Fibroblast of lung (primary cell): ENCODE measurements around the gene IMMP2L. TPM values are rescaled to one million over a fixed set of nuclear protein-coding genes. Genes with fewer than 3 reads are reported as not detected.
A peak's percentile ranks its signal among the peaks of the same experiment; 100 is the strongest.

Source experiments
- DNase-seq, 2 donors: peaks; one replicate each; pipeline versions ENCODE4 v3.0.0 to v3.0.0-alpha.2; 2010; ENCODE audit warnings: low read depth in 2 of 2
- H2AFZ ChIP-seq: 2 replicates; pipeline ENCODE4 v1.5.1; 2012; ENCODE audit warnings: low read length, control low read depth, inconsistent platforms
- H3K27ac ChIP-seq: 2 replicates; pipeline ENCODE4 v1.5.1; 2011; ENCODE audit warnings: low read length, control low read depth; ENCODE audit not compliant: insufficient read depth
- H3K27me3 ChIP-seq: 2 replicates; pipeline ENCODE4 v1.5.1; 2011; ENCODE audit warnings: mild to moderate bottlenecking, low read length; ENCODE audit not compliant: control insufficient read depth, insufficient read depth
- H3K36me3 ChIP-seq: 2 replicates; pipeline ENCODE4 v1.5.1; 2011; ENCODE audit warnings: low read length; ENCODE audit not compliant: control insufficient read depth, insufficient read depth
- H3K4me1 ChIP-seq: 2 replicates; pipeline ENCODE4 v1.5.1; 2011; ENCODE audit warnings: low read length; ENCODE audit not compliant: control insufficient read depth, insufficient read depth; ENCODE audit errors: extremely low read depth
- H3K4me2 ChIP-seq: 2 replicates; pipeline ENCODE4 v1.5.1; 2011; ENCODE audit warnings: low read length, control low read depth; ENCODE audit not compliant: insufficient read depth; ENCODE audit errors: extremely low read depth
- H3K4me3 ChIP-seq, 4 experiments: fragments of 200-600 bp in 1 of 4; sonication (generic) in 1 of 4; replicated peaks in 1 of 4; 2 replicates each; pipeline ENCODE4 v1.5.1; 2011 to 2016; ENCODE audit warnings: low read length in 4 of 4, low read depth in 3 of 4, mild to moderate bottlenecking in 3 of 4, control low read depth in 2 of 4, inconsistent platforms in 1 of 4, mixed read lengths in 1 of 4; ENCODE audit not compliant: insufficient read depth in 1 of 4; ENCODE audit errors: control extremely low read depth in 1 of 4
- H3K79me2 ChIP-seq: 2 replicates; pipeline ENCODE4 v1.5.1; 2012; ENCODE audit warnings: mild to moderate bottlenecking, low read length, inconsistent platforms; ENCODE audit not compliant: control insufficient read depth, insufficient read depth
- H3K9ac ChIP-seq: 2 replicates; pipeline ENCODE4 v1.5.1; 2011; ENCODE audit warnings: mild to moderate bottlenecking, low read length, control low read depth; ENCODE audit not compliant: insufficient read depth
- H3K9me3 ChIP-seq: 2 replicates; pipeline ENCODE4 v1.5.1; 2012; ENCODE audit warnings: low read depth, low read length; ENCODE audit not compliant: control insufficient read depth, insufficient read depth
- H4K20me1 ChIP-seq: 2 replicates; pipeline ENCODE4 v1.5.1; 2011; ENCODE audit warnings: low read length; ENCODE audit not compliant: control insufficient read depth, insufficient read depth; ENCODE audit errors: extremely low read depth
- EZH2 ChIP-seq: IDR thresholded peaks from 2 replicates; pipeline ENCODE4 v1.5.1; 2012; ENCODE audit warnings: low read length, control low read depth, mild to moderate bottlenecking; ENCODE audit errors: missing control alignments
- polyA plus RNA-seq, 2 donors: library from polyadenylated mRNA; depleted of rRNA in 1 of 2; stranded (reverse) in 1 of 2; unstranded in 1 of 2; fragments of >200 nt; gene quantifications; 2 replicates each; pipeline ENCODE4 v1.2.1, GENCODE V29; 2011 to 2012; ENCODE audit warnings: missing spikeins in 1 of 2
- total RNA-seq: library from RNA; depleted of rRNA; stranded (reverse); fragments of >200 nt; gene quantifications from 2 replicates; pipeline ENCODE4 v1.2.1, GENCODE V29; 2014
- TF ChIP-seq, protein P1 (sequence below), 2 donors: IDR thresholded peaks in 1 of 2; conservative IDR thresholded peaks in 1 of 2; 1 replicate in 1 of 2; 2 replicates in 1 of 2; pipeline ENCODE4 v1.5.1; 2011 to 2012; ENCODE audit warnings: low read length in 2 of 2, control low read depth in 1 of 2, inconsistent platforms in 1 of 2, low read depth in 1 of 2, mild to moderate bottlenecking in 1 of 2

The IMMP2L gene
- total and polyA plus RNA-seq, 2 donors (not counting 1 experiment from before 2014, with no cell fraction given), result 6.9 to 14.4 TPM

- Histone ChIP-seq H3K79me2 (no peaks in the 10 kb centered on the region), H3K4me2 (no peak overlapping the region), H3K4me1 (peaks cover 5% of the 10 kb centered on the region), H3K9me3 (no peaks in the 10 kb centered on the region), H3K27me3 (no peaks in the 10 kb centered on the region), H3K9ac (no peak overlapping the region), H2AFZ (no peak overlapping the region), H4K20me1 (no peaks in the 10 kb centered on the region), H3K36me3 (no peaks in the 10 kb centered on the region), H3K27ac (no peak overlapping the region), H3K4me3 (no peak overlapping the region)
- TF ChIP-seq, protein P1, sequence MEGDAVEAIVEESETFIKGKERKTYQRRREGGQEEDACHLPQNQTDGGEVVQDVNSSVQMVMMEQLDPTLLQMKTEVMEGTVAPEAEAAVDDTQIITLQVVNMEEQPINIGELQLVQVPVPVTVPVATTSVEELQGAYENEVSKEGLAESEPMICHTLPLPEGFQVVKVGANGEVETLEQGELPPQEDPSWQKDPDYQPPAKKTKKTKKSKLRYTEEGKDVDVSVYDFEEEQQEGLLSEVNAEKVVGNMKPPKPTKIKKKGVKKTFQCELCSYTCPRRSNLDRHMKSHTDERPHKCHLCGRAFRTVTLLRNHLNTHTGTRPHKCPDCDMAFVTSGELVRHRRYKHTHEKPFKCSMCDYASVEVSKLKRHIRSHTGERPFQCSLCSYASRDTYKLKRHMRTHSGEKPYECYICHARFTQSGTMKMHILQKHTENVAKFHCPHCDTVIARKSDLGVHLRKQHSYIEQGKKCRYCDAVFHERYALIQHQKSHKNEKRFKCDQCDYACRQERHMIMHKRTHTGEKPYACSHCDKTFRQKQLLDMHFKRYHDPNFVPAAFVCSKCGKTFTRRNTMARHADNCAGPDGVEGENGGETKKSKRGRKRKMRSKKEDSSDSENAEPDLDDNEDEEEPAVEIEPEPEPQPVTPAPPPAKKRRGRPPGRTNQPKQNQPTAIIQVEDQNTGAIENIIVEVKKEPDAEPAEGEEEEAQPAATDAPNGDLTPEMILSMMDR (conservative IDR thresholded peaks at IDR 0.05 in 1 of 2, IDR thresholded peaks at IDR 0.05 in 1 of 2; ENCODE audit: low read depth in 1 of 2, low read length in 2 of 2), result no peak
- no peak for TF ChIP-seq EZH2
- DNase-seq, result no peak
Measured at GRCh38 chr7:111388016-111388415, 174.3 kb downstream of the IMMP2L start.

- Histone ChIP-seq H2AFZ (peak overlapping the region; percentile 60), H3K79me2 (no peaks in the 10 kb centered on the region), H3K36me3 (no peaks in the 10 kb centered on the region), H3K4me2 (no peak overlapping the region), H3K9me3 (no peaks in the 10 kb centered on the region), H3K27me3 (no peaks in the 10 kb centered on the region), H4K20me1 (no peaks in the 10 kb centered on the region), H3K4me1 (peaks cover 5% of the 10 kb centered on the region), H3K9ac (no peak overlapping the region), H3K27ac (no peak overlapping the region), H3K4me3 (no peak overlapping the region)
- no peak for TF ChIP-seq EZH2
- TF ChIP-seq, protein P1 (conservative IDR thresholded peaks at IDR 0.05 in 1 of 2, IDR thresholded peaks at IDR 0.05 in 1 of 2; ENCODE audit: low read depth in 1 of 2, low read length in 2 of 2), result no peak
- DNase-seq, result peak; percentile 45 to 73
Measured at GRCh38 chr7:111384065-111384891, 178.0 kb downstream of the IMMP2L start.

GRCh38 chr7:111383133-111383532, 179.2 kb downstream of the IMMP2L start:
- Histone ChIP-seq H3K4me1 (peaks cover 5% of the 10 kb centered on the region), H4K20me1 (no peaks in the 10 kb centered on the region), H3K4me3 (no peak overlapping the region), H3K27ac (no peak overlapping the region), H3K36me3 (no peaks in the 10 kb centered on the region), H3K27me3 (no peaks in the 10 kb centered on the region), H3K4me2 (no peak overlapping the region), H3K9me3 (no peaks in the 10 kb centered on the region), H3K9ac (no peak overlapping the region), H3K79me2 (no peaks in the 10 kb centered on the region), H2AFZ (no peak overlapping the region)
- TF ChIP-seq, protein P1 (conservative IDR thresholded peaks at IDR 0.05 in 1 of 2, IDR thresholded peaks at IDR 0.05 in 1 of 2; ENCODE audit: low read depth in 1 of 2, low read length in 2 of 2), result no peak
- no peak for TF ChIP-seq EZH2
- no peak for DNase-seq
